GM23338 (cell line): ENCODE results near the gene NXPE4. TPM values are rescaled to one million over a fixed set of nuclear protein-coding genes. Genes with fewer than 3 reads are reported as not detected.

ENCODE experiments used
- ATAC-seq: fragments of 200-7000 bp; cut with Tn5 transposase; 3 replicates; pipeline ENCODE4 v1.9.1; 2020
- DNase-seq: peaks from one replicate; pipeline ENCODE4 v3.0.0-alpha.2; 2015; ENCODE audit warnings: low spot score
- H2AFZ ChIP-seq: fragments of 200-600 bp; sonication (generic); 2 replicates; pipeline ENCODE4 v1.8.0; 2016; ENCODE audit warnings: antibody characterized with exemption, mild to moderate bottlenecking, moderate library complexity
- H3F3A ChIP-seq: fragments of 200-600 bp; sonication (generic); replicated peaks from 2 replicates; pipeline ENCODE4 v1.8.0; 2017; ENCODE audit warnings: antibody characterized with exemption, mixed run types, low read depth
- H3K27ac ChIP-seq: fragments of 200-600 bp; sonication (generic); 2 replicates; pipeline ENCODE4 v1.6.1; 2016; ENCODE audit warnings: low read depth
- H3K27me3 ChIP-seq: fragments of 200-600 bp; sonication (generic); 2 replicates; pipeline ENCODE4 v1.8.0; 2016; ENCODE audit warnings: mild to moderate bottlenecking, mixed run types, moderate library complexity; ENCODE audit not compliant: insufficient read depth
- H3K36me3 ChIP-seq: fragments of 200-600 bp; sonication (generic); 2 replicates; pipeline ENCODE4 v1.8.0; 2016; ENCODE audit warnings: mild to moderate bottlenecking; ENCODE audit not compliant: insufficient read depth
- H3K4me1 ChIP-seq: fragments of 200-600 bp; sonication (generic); 2 replicates; pipeline ENCODE4 v1.8.0; 2016; ENCODE audit warnings: mild to moderate bottlenecking, moderate library complexity; ENCODE audit not compliant: insufficient read depth
- H3K4me2 ChIP-seq: fragments of 200-600 bp; sonication (generic); 2 replicates; pipeline ENCODE4 v1.7.1; 2017; ENCODE audit warnings: mixed run types
- H3K4me3 ChIP-seq: fragments of 200-600 bp; sonication (generic); 2 replicates; pipeline ENCODE4 v1.6.1; 2016; ENCODE audit warnings: mixed run types
- H3K79me2 ChIP-seq: fragments of 200-600 bp; sonication (generic); replicated peaks from 2 replicates; pipeline ENCODE4 v1.8.0; 2017; ENCODE audit warnings: mild to moderate bottlenecking; ENCODE audit not compliant: insufficient read depth
- H3K9me2 ChIP-seq: fragments of 200-600 bp; sonication (generic); 2 replicates; pipeline ENCODE4 v1.8.0; 2017; ENCODE audit not compliant: insufficient read depth
- H4K20me1 ChIP-seq: fragments of 200-600 bp; sonication (generic); replicated peaks from 2 replicates; pipeline ENCODE4 v1.8.0; 2017; ENCODE audit warnings: mild to moderate bottlenecking; ENCODE audit not compliant: insufficient read depth
- H3K27ac Mint-ChIP-seq: 2 replicates; pipeline ENCODE4 v1.8.0; 2020; ENCODE audit warnings: inconsistent platforms, mild to moderate bottlenecking, moderate library complexity, mixed read lengths
- H3K27me3 Mint-ChIP-seq: 3 replicates; pipeline ENCODE4 v1.8.0; 2022; ENCODE audit warnings: low read depth, mild to moderate bottlenecking, moderate library complexity, mixed read lengths, inconsistent platforms; ENCODE audit not compliant: insufficient read depth, poor library complexity
- H3K36me3 Mint-ChIP-seq: 3 replicates; pipeline ENCODE4 v1.8.0; 2021; ENCODE audit warnings: low read depth, mild to moderate bottlenecking, inconsistent platforms, moderate library complexity, mixed read lengths
- H3K4me1 Mint-ChIP-seq: 3 replicates; pipeline ENCODE4 v1.8.0; 2020; ENCODE audit warnings: mild to moderate bottlenecking, inconsistent platforms, mixed read lengths
- H3K4me3 Mint-ChIP-seq: 3 replicates; pipeline ENCODE4 v1.8.0; 2021; ENCODE audit warnings: moderate library complexity, mild to moderate bottlenecking, inconsistent platforms, mixed read lengths
- H3K9me3 Mint-ChIP-seq: 3 replicates; pipeline ENCODE4 v1.8.0; 2020; ENCODE audit warnings: moderate library complexity, mild to moderate bottlenecking, inconsistent platforms, mixed read lengths
- CREB1 ChIP-seq: fragments of 250-450 bp; sonication (Bioruptor Pico); IDR thresholded peaks from 2 replicates; pipeline ENCODE4 v1.5.0; 2020; ENCODE audit warnings: low read depth, mild to moderate bottlenecking, moderate library complexity
- EZH2 ChIP-seq: fragments of 200-600 bp; sonication (generic); IDR thresholded peaks from one replicate; pipeline ENCODE4 v1.8.0; 2017; ENCODE audit warnings: antibody characterized with exemption, mild to moderate bottlenecking, low read depth; ENCODE audit not compliant: unreplicated experiment
- EZH2phosphoT487 ChIP-seq: fragments of 200-600 bp; sonication (generic); IDR thresholded peaks from one replicate; pipeline ENCODE4 v1.8.1; 2018; ENCODE audit warnings: antibody characterized with exemption; ENCODE audit not compliant: unreplicated experiment
- JUNB ChIP-seq: IDR thresholded peaks from one replicate; pipeline ENCODE4 v1.6.1; 2016; ENCODE audit warnings: antibody characterized with exemption; ENCODE audit not compliant: unreplicated experiment
- NANOG ChIP-seq: IDR thresholded peaks from 2 replicates; pipeline ENCODE4 v1.6.1; 2016; ENCODE audit warnings: antibody characterized with exemption, borderline replicate concordance
- POLR2AphosphoS5 ChIP-seq: IDR thresholded peaks from 2 replicates; pipeline ENCODE4 v1.6.1; 2016; ENCODE audit warnings: antibody characterized with exemption, low read depth
- STAT1 ChIP-seq: IDR thresholded peaks from one replicate; pipeline ENCODE4 v1.6.1; 2016; ENCODE audit warnings: antibody characterized with exemption; ENCODE audit not compliant: unreplicated experiment
- ZNF114 ChIP-seq: fragments of 250-450 bp; sonication (Bioruptor Pico); IDR thresholded peaks from 2 replicates; pipeline ENCODE4 v1.5.0; 2020; ENCODE audit warnings: mild to moderate bottlenecking, moderate library complexity
- ZNF331 ChIP-seq: fragments of 250-450 bp; sonication (Bioruptor Pico); IDR thresholded peaks from 2 replicates; pipeline ENCODE4 v1.5.0; 2020; ENCODE audit warnings: low read depth, mild to moderate bottlenecking, moderate library complexity
- ZNF462 ChIP-seq: fragments of 250-450 bp; sonication (Bioruptor Pico); IDR thresholded peaks from 2 replicates; pipeline ENCODE4 v1.5.0; 2020; ENCODE audit warnings: mild to moderate bottlenecking, moderate library complexity
- polyA plus RNA-seq: library from polyadenylated mRNA; unstranded; fragments of >200 nt; fragmentation: Nextera tagmentation; extraction: Ambion mirVana; gene quantifications from 2 replicates; pipeline ENCODE4 v1.2.1, GENCODE V29; 2016
- total RNA-seq: library from RNA; depleted of rRNA; stranded (reverse); fragments of >200 nt; shearing (Covaris generic); gene quantifications from 2 replicates; pipeline ENCODE4 v1.2.3, GENCODE V29; 2014
- TF ChIP-seq, protein P1 (sequence below), 2 experiments: fragments of 200-600 bp in 1 of 2; sonication (generic) in 1 of 2; conservative IDR thresholded peaks; 2 replicates each; pipeline versions ENCODE4 v1.5.1 to v1.6.1; 2016 to 2017; ENCODE audit warnings: antibody characterized with exemption in 2 of 2, low read depth in 2 of 2, mild to moderate bottlenecking in 2 of 2, moderate library complexity in 1 of 2
- TF ChIP-seq, protein P2 (sequence below): IDR thresholded peaks from one replicate; pipeline ENCODE4 v1.6.1; 2018; ENCODE audit warnings: antibody characterized with exemption; ENCODE audit not compliant: unreplicated experiment
- TF ChIP-seq, protein P3 (sequence below): IDR thresholded peaks from 2 replicates; pipeline ENCODE4 v1.6.1; 2016; ENCODE audit warnings: antibody characterized with exemption

The NXPE4 gene
- total and polyA plus RNA-seq, 2 experiments from 2014 or later, result not detected

DNA sequence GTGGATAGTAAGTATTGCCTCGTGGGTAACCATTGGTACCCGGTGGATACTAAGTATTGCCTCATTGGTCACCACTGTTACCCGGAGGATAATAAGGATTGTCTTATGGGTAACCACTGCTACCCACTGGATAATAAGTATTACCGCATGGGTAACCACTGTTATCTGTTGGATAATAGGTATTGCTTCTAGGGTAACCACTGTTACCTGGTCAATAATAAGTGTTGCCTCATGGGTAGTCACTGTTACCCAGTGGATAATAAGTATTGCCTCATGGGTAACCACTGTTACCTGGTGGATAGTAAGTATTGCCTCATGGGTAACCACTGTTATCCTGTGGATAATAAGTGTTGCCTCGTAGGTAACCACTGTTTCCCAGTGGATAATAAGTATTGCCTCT lies 22.6 kb upstream of the NXPE4 start:
- H3K36me3 ChIP-seq, result no peaks in the 10 kb centered on the region
- peaks cover 7% of the 10 kb centered on the region; the same call in 1 of the 2 replicates for H3K9me2 ChIP-seq
- H3K4me2 ChIP-seq, result no peak overlapping the region
- Mint-ChIP-seq H3K27me3 (no peaks in the 10 kb centered on the region), H3K4me3 (no peak overlapping the region), H3K4me1 (no peaks in the 10 kb centered on the region), H3K9me3 (peaks cover 61% of the 10 kb centered on the region), H3K36me3 (peaks cover 7% of the 10 kb centered on the region; the same call in 2 of the 3 replicates), H3K27ac (no peak overlapping the region)
- DNase-seq (no peak), ATAC-seq (no peak)
- no peak overlapping the region for H3K27ac ChIP-seq
- no peak overlapping the region for H3K4me3 ChIP-seq
- no peaks in the 10 kb centered on the region for H3K27me3 ChIP-seq
- TF ChIP-seq EZH2, result no peak
- TF ChIP-seq CREB1, result no peak
- TF ChIP-seq, protein P1, sequence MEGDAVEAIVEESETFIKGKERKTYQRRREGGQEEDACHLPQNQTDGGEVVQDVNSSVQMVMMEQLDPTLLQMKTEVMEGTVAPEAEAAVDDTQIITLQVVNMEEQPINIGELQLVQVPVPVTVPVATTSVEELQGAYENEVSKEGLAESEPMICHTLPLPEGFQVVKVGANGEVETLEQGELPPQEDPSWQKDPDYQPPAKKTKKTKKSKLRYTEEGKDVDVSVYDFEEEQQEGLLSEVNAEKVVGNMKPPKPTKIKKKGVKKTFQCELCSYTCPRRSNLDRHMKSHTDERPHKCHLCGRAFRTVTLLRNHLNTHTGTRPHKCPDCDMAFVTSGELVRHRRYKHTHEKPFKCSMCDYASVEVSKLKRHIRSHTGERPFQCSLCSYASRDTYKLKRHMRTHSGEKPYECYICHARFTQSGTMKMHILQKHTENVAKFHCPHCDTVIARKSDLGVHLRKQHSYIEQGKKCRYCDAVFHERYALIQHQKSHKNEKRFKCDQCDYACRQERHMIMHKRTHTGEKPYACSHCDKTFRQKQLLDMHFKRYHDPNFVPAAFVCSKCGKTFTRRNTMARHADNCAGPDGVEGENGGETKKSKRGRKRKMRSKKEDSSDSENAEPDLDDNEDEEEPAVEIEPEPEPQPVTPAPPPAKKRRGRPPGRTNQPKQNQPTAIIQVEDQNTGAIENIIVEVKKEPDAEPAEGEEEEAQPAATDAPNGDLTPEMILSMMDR (conservative IDR thresholded peaks at IDR 0.05; ENCODE audit: low read depth in 2 of 2), result no peak
- no peak for TF ChIP-seq JUNB
- TF ChIP-seq ZNF462 (CRISPR knock-in tag), result no peak
- no peak for TF ChIP-seq STAT1
- TF ChIP-seq, protein P2, sequence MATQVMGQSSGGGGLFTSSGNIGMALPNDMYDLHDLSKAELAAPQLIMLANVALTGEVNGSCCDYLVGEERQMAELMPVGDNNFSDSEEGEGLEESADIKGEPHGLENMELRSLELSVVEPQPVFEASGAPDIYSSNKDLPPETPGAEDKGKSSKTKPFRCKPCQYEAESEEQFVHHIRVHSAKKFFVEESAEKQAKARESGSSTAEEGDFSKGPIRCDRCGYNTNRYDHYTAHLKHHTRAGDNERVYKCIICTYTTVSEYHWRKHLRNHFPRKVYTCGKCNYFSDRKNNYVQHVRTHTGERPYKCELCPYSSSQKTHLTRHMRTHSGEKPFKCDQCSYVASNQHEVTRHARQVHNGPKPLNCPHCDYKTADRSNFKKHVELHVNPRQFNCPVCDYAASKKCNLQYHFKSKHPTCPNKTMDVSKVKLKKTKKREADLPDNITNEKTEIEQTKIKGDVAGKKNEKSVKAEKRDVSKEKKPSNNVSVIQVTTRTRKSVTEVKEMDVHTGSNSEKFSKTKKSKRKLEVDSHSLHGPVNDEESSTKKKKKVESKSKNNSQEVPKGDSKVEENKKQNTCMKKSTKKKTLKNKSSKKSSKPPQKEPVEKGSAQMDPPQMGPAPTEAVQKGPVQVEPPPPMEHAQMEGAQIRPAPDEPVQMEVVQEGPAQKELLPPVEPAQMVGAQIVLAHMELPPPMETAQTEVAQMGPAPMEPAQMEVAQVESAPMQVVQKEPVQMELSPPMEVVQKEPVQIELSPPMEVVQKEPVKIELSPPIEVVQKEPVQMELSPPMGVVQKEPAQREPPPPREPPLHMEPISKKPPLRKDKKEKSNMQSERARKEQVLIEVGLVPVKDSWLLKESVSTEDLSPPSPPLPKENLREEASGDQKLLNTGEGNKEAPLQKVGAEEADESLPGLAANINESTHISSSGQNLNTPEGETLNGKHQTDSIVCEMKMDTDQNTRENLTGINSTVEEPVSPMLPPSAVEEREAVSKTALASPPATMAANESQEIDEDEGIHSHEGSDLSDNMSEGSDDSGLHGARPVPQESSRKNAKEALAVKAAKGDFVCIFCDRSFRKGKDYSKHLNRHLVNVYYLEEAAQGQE, result no peak
- no peak for TF ChIP-seq ZNF331 (CRISPR knock-in tag)
- no peak for TF ChIP-seq NANOG
- no peak for TF ChIP-seq EZH2phosphoT487
- TF ChIP-seq ZNF114 (CRISPR knock-in tag), result no peak
- TF ChIP-seq POLR2AphosphoS5, result no peak
- TF ChIP-seq, protein P3, sequence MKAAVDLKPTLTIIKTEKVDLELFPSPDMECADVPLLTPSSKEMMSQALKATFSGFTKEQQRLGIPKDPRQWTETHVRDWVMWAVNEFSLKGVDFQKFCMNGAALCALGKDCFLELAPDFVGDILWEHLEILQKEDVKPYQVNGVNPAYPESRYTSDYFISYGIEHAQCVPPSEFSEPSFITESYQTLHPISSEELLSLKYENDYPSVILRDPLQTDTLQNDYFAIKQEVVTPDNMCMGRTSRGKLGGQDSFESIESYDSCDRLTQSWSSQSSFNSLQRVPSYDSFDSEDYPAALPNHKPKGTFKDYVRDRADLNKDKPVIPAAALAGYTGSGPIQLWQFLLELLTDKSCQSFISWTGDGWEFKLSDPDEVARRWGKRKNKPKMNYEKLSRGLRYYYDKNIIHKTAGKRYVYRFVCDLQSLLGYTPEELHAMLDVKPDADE, result no peak
- no peaks in the 10 kb centered on the region for H4K20me1 ChIP-seq
- peaks cover 23% of the 10 kb centered on the region; the same call in 1 of the 2 replicates for H3F3A ChIP-seq
- no peaks in the 10 kb centered on the region for H3K4me1 ChIP-seq
- no peak overlapping the region for H2AFZ ChIP-seq
- H3K79me2 ChIP-seq, result no peaks in the 10 kb centered on the region
